HG02798 (cell line): ENCODE data around the gene RABEP2.
"Not testable (repeated sequence)": the region's sequence is repeated elsewhere in the genome, so short reads cannot be mapped to it uniquely, and the experiment has no call there.

Experiments
- ATAC-seq: cut with Tn5 transposase; IDR thresholded peaks from one replicate; pipeline ENCODE4 v1.9.1; 2021; ENCODE audit warnings: mild to moderate bottlenecking; ENCODE audit not compliant: unreplicated experiment, poor library complexity

RABEP2 gene, protein sequence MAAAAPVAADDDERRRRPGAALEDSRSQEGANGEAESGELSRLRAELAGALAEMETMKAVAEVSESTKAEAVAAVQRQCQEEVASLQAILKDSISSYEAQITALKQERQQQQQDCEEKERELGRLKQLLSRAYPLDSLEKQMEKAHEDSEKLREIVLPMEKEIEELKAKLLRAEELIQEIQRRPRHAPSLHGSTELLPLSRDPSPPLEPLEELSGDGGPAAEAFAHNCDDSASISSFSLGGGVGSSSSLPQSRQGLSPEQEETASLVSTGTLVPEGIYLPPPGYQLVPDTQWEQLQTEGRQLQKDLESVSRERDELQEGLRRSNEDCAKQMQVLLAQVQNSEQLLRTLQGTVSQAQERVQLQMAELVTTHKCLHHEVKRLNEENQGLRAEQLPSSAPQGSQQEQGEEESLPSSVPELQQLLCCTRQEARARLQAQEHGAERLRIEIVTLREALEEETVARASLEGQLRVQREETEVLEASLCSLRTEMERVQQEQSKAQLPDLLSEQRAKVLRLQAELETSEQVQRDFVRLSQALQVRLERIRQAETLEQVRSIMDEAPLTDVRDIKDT

DNA sequence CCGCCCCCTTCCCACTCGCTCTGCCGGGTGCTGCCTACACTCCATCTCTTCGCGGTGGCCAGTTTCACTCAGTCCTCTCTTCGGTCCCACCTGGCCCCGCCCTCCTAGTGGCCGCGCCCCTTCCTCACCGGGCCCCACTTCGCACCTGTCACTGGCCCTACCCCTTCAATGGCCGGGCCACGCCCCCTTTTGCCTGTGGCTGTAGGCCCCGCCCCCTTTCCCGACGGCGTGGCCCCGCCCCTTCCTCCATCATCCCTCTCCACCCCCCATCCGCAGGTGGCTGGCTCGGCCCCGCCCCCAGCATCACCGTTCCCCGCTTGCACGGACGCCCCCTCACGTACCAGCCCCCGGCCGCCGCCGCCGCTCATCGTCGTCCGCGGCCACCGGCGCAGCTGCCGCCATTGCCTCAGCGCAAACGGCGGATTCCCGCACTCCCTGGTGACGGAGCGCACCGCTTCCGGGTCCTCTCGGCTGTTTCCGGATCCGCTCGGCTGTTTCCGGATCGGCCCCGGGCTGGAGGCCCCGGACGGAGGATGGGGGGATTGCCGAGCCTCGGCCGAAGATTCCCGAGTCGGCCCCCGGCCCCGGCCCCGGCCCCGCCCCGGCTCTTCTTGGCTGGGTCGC lies at the start of gene RABEP2:
Gene RABEP2, minus strand, starts transcription at position 477 of the 624 bp plus-strand sequence. Its CDS starts 75 bp downstream, at position 402.
- peak; percentile 74 for ATAC-seq

DNA sequence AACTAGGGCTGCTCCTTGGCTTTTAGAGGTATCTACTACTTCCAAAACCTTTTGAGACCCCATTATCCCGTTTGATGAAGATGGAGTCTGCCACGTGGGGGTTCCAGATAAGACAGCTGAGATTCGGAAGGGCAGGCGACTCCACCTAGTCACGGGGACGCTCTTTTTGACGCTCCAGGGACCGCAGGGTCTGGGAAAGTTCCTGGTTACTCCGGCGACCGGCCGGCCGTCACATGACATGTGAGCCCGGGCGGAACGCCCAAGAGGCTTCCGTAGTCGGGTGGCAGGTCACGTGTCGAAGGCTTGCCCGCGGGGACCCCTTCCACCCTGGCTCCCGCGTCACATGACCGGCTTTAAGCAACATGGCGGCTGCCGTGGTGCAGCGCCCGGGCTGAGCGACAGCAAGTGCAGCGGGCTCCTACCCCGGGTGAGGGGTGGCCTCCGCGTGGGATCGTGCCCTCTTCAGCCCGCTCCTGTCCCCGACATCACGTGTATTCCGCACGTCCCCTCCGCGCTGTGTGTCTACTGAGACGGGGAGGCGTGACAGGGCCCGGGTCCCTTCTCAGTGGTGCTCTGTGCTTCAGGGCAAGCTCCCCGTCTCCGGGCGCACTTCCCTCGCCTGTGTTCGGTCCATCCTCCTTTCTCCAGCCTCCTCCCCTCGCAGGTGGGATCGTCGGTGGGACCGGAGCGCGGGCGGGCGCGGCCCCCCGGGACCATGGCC lies 49.6 kb upstream of the RABEP2 start, which contains the start of gene SPNS1:
Gene SPNS1, plus strand, starts transcription at position 342 of the 721 bp plus-strand sequence. Its CDS starts 374 bp downstream, at position 716.
- peak; percentile 93 for ATAC-seq

DNA sequence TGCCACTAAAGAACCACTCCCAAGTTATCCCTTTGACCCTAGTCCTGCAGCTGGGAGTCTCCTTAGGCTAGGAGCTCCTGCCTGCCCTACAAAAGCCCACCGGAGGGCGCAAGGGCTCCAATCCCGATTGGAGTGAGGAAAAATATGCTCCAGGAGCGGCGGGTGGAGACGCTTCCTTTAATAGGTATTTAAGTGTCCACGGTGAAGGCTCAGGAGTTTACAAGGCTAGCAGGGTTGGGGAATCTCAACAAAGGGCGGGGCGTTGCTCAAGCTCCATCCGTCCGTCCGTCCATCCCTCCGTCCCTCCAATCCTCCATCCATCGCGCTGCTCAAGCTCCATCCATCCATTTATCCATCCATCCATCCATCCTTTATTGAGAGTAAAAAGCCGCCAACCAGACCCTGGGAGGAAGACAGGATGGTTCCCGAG lies 49.0 kb upstream of the RABEP2 start:
- ATAC-seq, result peak; percentile 13

DNA sequence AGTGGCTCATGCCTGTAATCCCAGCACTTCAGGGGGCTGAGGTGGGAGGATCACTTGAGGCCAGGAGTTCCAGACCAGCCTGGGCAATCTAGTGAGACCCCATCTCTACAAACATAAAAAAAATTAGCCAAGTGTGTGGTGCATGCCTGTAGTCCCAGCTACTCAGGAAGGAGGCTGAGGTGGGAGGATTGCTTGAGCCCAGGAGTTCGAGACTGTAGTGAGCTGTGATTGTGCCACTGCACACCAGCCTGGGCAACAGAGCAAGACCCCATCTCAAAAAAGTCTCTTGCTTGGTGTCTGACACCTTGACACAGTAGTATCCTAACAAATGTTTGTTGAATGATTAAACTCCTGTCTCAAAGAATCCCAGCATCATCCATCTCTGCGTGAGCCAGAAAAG lies 44.7 kb upstream of the RABEP2 start:
- ATAC-seq, result not testable (repeated sequence)

DNA sequence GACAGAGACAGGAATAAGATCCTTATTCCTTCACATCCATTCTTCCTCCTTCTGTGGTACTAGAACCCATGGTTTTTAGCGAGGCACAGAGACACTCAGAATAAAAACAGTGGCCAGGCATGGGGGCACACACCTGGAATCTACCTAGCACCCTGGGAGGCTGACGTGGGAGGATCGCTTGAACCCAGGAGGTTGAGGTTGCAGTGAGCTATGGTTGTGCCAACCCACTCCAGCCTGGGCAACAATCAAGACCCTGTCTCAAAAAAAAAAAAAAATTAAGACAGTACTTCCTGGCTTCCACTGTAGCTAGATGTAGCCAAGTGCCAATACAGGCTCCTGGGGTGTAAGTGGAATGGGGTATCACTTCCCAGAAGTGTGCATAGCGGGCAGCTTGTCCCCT lies 42.1 kb upstream of the RABEP2 start:
- no peak for ATAC-seq

DNA sequence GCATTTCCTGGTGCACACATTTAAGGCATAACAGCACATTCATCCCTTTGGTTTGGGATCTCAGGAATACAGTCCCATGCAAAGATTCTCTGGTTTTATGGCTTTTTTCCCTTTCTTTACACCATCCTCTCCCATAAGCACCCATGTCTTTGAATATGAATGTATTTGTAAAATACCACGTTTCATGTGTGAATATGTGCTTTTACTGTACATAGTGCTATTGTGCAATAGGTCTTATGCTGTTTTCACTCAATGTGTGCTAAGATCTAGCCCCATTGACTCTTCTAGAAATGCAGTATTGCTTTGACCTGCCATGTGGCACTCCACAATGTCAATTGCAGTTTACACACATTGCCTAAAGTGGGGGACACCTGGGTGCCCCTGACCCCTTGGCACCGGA lies 39.5 kb upstream of the RABEP2 start:
- no peak for ATAC-seq

DNA sequence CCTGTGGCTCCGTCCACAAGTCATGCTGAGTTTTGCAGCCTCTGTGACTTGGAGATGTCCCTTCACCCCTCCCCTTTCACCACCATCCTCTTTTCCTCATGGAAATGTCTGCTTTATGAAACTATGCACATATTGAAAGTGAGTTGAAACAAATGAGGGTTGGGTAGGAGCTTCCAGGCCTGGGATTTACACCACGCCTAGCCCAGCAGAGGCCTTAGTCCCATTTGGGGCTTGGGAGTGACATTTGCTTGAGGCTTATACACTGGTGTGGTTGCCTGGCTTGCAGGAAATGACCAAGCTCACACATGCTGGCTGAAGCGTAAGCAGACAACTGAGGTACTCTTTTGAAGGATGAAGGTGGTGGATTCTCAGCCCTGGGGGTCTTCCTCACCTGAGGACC lies 39.0 kb upstream of the RABEP2 start:
- no peak for ATAC-seq

DNA sequence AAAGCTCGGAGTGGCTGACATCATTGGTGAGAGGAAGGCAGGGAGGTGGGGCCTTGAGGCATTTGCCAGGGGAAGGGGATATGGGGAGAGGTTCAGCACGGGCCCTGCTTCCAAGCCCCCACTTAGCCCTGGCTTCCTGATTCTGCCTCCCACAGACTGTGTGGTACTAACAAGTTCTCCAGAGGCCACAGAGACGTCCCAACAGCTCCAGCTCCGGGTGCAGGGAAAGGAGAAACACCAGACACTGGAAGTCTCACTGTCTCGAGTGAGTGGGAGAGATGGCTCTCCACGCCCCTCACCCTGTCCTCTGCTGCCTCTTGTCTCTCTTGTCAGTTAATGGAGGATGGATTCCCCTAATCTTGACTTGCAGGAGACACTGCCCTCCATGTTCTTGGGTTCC lies 33.8 kb upstream of the RABEP2 start:
- ATAC-seq, result no peak

DNA sequence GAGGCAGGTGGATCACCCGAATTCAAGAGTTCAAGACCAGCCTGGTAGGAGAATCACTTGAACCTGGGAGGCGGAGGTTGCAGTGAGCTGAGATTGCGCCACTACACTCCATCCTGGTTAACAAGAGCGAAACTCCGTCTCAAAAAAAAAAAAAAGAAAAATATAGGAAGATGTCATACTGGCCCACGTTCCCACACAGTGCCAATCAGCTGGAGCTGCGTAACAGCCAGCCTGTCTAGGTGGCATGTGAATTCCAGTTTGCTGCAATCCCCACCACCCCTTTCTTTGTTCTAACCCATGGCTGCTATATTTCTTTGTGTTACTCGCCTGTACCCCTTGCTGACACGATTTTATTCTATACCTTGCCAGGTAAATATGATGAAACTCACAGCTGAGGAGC lies 33.2 kb upstream of the RABEP2 start:
- no peak for ATAC-seq

DNA sequence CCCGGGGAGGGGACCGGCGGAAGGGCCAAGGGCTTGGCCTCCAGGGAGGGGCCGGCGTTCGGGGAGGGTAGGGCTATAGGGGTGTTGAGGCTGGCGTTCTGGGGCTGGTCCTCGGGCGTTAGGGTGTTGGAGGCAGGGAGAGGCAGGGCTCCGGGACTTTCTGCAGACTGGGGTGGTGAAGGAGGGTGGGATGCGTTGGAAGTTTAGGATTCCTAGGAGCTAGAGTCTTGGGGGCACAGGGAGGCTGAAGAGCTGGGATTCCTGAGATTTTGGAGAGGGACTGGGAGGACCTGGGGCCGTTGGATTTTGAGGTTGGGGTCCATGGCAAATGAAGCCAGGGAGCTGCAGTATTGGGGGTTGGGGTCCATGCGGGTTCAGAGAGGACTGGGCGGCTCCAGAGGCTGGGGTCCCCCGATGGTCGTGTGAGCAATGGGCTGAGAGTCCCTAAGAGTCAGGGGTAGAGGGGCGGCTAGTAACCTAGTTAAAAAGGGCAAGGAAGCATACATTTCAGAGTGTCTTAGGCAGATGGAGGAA lies 26.4 kb upstream of the RABEP2 start:
- ATAC-seq, result no peak

DNA sequence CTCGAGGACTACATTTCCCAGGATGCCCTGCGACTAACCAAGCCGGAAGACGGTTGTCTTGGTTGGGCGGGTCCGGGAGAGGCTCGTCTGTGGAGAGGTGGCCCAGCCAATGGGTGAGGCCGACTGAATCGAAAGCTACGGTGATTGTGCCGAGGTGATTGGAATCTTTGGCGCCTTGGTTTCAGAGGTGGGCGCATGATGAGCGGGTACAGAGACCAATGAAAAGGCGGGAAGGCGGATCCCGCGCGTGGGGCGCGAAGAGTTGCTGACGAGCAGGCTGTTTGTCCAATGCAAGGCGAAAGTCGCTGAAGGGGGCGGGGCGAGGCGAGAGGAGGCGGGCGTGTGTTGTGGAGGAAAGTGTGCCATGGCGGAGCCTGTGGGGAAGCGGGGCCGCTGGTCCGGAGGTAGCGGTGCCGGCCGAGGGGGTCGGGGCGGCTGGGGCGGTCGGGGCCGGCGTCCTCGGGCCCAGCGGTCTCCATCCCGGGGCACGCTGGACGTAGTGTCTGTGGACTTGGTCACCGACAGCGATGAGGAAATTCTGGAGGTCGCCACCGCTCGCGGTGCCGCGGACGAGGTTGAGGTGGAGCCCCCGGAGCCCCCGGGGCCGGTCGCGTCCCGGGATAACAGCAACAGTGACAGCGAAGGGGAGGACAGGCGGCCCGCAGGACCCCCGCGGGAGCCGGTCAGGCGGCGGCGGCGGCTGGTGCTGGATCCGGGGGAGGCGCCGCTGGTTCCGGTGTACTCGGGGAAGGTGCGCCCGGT lies 25.8 kb upstream of the RABEP2 start, which contains the start of gene NFATC2IP:
Gene NFATC2IP, plus strand, starts transcription at position 290 of the 762 bp plus-strand sequence. Its CDS starts 75 bp downstream, at position 365.
- ATAC-seq, result peak; percentile 95

DNA sequence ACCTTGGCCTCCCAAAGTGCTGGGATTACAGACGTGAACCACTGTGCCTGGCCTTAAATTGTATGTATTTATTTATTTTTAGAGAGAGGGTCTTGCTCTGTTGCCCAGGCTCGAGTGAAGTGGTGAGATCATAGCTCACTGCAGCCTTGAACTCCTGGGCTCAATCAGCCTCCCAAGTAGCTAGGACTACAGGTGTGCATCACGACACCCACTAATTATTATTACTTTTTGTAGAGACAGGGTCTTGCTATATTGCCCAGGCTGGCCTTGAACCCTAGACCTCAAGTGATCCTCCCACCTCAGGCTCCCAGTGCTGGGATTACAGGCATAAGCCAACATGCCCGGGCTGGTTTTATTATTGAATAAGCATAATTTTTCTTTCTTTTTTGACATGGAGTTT lies 21.6 kb upstream of the RABEP2 start:
- no peak for ATAC-seq

DNA sequence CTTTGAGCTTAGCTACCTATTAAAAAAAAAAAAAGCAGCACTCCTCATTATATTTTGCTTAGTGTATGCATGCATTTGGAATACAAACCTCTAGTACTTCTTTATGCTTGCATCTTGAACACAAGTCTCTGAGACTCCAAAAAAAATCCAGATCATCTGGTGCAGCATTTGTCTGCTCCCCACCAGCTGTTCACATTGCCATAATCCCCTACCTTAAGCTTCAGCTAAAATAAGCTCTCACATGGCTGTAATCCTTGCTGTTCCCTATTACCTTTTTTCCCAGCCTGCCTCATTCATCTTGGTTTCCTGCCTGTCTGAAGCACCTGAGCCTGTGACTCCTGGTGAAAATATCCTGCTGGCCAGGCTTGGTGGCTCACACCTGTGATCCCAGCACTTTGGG lies 18.2 kb upstream of the RABEP2 start:
- ATAC-seq, result no peak

DNA sequence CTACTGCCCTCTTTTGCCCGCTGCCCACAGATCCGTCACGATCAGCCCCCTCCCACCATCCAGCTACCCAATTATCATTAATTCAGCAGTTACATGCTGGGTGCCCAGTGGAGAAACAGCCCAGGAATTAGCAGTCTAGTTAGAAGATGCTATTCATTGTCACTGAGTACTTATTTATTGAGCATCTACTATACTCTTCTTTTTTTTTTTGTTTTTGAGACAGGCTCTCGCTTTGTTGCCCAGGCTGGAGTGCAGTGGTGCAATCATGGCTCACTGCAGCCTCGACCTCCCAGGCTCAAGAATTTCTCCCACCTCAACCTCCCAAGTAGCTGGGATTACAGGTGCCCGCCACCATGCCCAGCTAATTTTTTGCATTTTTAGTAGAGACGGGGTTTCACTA lies 14.8 kb upstream of the RABEP2 start:
- ATAC-seq, result not testable (repeated sequence)

DNA sequence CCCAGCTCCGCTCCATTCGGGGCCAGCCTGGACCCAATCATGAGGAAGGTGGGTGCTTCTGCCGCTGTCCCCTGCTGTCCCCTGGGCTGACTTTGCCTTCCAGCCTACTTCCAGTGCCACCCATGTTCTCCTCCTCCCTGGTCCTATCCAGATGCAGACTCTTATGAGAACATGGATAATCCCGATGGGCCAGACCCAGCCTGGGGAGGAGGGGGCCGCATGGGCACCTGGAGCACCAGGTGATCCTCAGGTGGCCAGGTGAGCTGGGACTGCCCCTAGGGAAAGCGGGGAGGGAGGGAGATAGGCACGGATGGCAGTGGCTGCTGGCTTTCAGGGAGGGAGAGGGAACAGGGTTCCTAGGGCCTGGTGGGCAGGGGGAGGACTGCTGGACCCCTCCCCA lies 13.7 kb upstream of the RABEP2 start:
- no peak for ATAC-seq

DNA sequence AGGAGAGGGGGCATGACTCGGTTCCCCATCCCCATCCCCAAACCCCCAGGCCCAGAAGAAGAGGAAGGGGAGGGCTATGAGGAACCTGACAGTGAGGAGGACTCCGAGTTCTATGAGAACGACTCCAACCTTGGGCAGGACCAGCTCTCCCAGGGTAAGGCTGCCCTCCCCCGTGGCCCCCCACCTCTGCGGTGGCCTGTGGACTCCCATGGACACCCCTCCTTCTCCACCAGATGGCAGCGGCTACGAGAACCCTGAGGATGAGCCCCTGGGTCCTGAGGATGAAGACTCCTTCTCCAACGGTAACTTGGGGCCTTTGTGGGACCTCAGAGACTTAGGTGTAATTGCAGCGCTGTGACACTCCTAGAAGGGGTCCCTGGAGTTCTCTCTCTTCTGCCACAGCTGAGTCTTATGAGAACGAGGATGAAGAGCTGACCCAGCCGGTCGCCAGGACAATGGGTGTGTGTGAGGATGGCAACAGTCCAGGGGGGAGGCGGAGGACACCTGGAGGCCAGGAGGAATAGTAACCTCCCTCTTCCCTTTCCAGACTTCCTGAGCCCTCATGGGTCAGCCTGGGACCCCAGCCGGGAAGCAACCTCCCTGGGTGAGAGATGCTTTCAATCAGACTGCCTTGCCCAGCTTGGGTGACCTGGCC lies 12.3 kb upstream of the RABEP2 start:
- no peak for ATAC-seq

DNA sequence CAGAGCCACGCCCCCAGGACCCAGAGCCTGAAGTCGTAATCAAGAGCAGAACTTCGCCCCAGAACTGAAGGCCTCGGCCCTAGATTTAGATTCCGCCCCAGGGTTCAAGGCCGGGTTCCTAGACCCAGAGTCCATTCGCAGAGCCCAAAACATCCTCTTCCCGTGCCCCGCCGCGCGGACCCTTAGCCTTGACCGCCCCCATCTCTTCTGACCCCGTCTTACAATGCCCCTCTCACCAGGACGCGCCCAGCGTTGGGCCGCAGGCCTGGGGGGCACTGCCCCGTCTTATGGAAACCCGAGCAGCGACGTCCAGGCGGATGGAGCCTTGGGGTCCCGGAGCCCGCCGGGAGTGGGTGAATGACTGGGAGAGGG lies 11.7 kb upstream of the RABEP2 start:
- no peak for ATAC-seq

DNA sequence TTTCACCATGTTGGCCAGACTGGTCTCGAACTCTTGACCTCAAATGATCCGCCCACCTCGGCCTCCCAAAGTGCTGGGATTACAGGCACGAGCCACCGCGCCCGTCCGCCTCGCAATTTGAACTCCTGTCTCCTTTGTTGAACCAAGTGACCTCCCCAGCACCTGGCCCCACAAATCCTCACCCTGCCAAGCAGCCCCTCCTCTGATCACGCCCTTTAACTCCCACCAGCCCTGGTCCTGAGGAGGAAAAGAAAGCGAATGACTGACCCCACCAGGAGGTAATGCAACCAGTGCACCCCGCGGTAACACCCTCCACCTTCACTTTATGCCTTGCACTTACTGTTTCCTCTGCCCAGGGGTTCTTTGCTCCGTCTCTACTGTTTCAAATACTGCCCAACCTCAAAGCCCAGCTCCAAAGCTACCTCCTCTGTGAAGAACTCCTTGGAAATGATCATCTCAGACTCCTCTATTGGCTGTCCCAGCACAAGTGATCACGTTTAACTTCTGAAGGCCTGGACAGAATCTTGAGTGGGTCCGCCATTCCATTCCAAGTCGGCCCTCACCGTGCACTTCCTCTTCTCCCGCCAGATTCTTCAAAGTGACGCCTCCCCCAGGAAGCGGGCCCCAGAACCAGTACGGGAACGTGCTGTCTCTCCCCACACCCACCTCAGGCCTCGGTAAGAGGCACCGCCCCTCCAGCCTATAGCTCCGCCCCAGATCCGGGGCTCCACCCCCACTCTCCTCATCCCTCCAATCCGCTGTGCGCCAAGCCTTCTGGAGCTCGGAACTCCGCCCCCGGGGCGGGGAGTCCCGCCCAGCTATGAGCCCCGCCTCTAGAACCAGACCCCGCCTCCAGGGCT lies 11.1 kb upstream of the RABEP2 start:
- peak; percentile 75 for ATAC-seq
